Ishikawa (cell line): ENCODE measurements around the gene FKBP7.

Experiments
- EP300 ChIP-seq: IDR thresholded peaks from 2 replicates; pipeline ENCODE4 v1.6.1; 2012; ENCODE audit warnings: borderline replicate concordance
- RAD21 ChIP-seq: IDR thresholded peaks from 2 replicates; pipeline ENCODE4 v1.6.1; 2012; ENCODE audit warnings: low read depth
- TAF1 ChIP-seq: IDR thresholded peaks from 2 replicates; pipeline ENCODE4 v1.6.1; 2012; ENCODE audit warnings: low read depth, mild to moderate bottlenecking

DNA sequence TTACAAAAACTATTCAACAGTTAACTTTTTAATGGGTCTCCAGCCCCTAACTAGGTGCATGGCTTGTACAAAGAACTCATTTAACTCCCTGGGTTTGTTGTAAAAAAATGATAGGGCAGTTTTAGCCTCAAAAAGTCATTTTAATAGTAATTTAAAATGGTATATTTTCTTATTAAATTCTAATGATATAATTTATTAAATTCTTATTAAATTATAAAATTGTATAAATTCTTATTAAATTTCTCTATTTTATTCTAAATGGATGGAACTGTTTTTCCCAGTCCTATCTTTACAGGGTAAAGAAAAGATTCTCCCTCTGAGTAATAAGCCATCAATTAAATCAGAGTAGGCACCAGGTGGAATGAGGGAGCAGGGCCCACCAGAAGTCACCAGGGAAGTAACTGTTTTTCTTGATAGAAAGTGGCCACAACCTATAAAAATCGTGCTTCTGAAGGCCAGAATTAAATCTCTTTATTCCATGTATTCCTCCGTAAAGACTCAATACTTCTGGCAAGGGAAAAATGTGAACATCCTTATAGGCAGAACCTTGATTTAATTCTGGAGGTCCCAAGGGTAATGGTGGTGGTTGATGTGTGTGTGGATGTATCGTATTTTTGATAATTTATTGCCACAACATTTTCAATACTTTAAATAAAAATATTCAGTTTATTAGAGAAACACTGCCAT is 814 bp downstream of the FKBP7 start:
- TF ChIP-seq EP300 (no peak), RAD21 (no peak), TAF1 (no peak)
